Thyroid gland (tissue), 4 donors: ENCODE data around the gene MVB12B.

Experiments used
- CTCF ChIP-seq, 6 experiments: fragments of 200-600 bp in 3 of 6; fragments of 450-650 bp in 3 of 6; sonication (generic) in 3 of 6; IDR thresholded peaks; one replicate each; pipeline ENCODE4 v1.5.1; 2016 to 2019; ENCODE audit warnings: antibody characterized with exemption in 6 of 6, mild to moderate bottlenecking in 2 of 6, inconsistent platforms in 1 of 6, moderate library complexity in 1 of 6
- POLR2A ChIP-seq, 2 donors: fragments of 450-650 bp; IDR thresholded peaks; one replicate each; pipeline ENCODE4 v1.6.1; 2017; ENCODE audit warnings: antibody characterized with exemption in 2 of 2, mild to moderate bottlenecking in 2 of 2, moderate library complexity in 1 of 2

GRCh38 chr9:126472198-126472947 is 145.7 kb downstream of the MVB12B start:
- TF ChIP-seq CTCF (IDR thresholded peaks at IDR 0.05): no peak
- no peak for TF ChIP-seq POLR2A (IDR thresholded peaks at IDR 0.05)
